SJSA1 (cell line): ENCODE data around the gene ERN1. TPM values are rescaled to one million over a fixed set of nuclear protein-coding genes. Genes with fewer than 3 reads are reported as not detected.
"Not testable (repeated sequence)": the region's sequence is repeated elsewhere in the genome, so short reads cannot be mapped to it uniquely, and the experiment has no call there.

Source experiments
- DNase-seq, 2 experiments: peaks; one replicate each; pipeline ENCODE4 v3.0.0-alpha.2; 2015 to 2020; ENCODE audit warnings: low spot score in 2 of 2, low read depth in 1 of 2
- H3K27ac ChIP-seq: fragments of 250-450 bp; sonication (Bioruptor Pico); 2 replicates; pipeline ENCODE4 v1.5.1; 2020; ENCODE audit warnings: mild to moderate bottlenecking, moderate library complexity
- H3K27me3 ChIP-seq: fragments of 250-450 bp; sonication (Bioruptor Pico); replicated peaks from 2 replicates; pipeline ENCODE4 v1.5.1; 2020; ENCODE audit warnings: mild to moderate bottlenecking, moderate library complexity
- H3K36me3 ChIP-seq: fragments of 250-450 bp; sonication (Bioruptor Pico); 2 replicates; pipeline ENCODE4 v1.5.1; 2020; ENCODE audit warnings: mild to moderate bottlenecking
- H3K4me1 ChIP-seq: fragments of 250-450 bp; sonication (Bioruptor Pico); replicated peaks from 2 replicates; pipeline ENCODE4 v1.6.1; 2021; ENCODE audit warnings: mild to moderate bottlenecking
- H3K4me3 ChIP-seq: fragments of 250-450 bp; sonication (Bioruptor Pico); 2 replicates; pipeline ENCODE4 v1.5.1; 2020; ENCODE audit warnings: mild to moderate bottlenecking
- H3K9me3 ChIP-seq: fragments of 250-450 bp; sonication (Bioruptor Pico); replicated peaks from 2 replicates; pipeline ENCODE4 v1.5.1; 2020; ENCODE audit warnings: mild to moderate bottlenecking
- total RNA-seq: library from RNA; depleted of rRNA; stranded (reverse); fragments of >200 nt; shearing (Covaris generic); gene quantifications from 2 replicates; pipeline ENCODE4 v1.2.3, GENCODE V29; 2014

Gene ERN1
- total RNA-seq, 1 experiment from 2014 or later = 5.8 TPM

DNA sequence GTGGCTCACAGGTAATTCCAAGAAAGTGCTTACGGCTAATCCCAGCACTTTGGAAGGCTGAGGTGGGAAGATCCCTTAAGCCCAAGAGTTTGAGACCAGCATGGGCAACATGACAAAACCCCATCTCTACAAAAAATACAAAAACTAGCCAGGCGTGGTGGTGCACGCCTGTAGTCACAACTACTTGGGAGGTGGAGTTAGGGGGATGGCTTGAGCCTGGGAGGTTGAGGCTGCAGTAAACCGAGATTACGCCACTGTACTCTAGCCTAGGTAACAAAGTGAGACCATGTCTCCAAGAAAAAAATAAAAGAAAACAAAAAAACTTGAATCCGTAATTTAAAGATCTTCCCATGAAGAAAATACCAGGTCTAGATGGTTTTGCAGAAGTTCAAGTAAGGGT lies 114.5 kb downstream of the ERN1 start:
- Histone ChIP-seq H3K4me3 (no peak overlapping the region), H3K9me3 (no peaks in the 10 kb centered on the region), H3K27me3 (peaks cover 10% of the 10 kb centered on the region; the same call in 1 of the 2 replicates), H3K36me3 (no peaks in the 10 kb centered on the region), H3K4me1 (no peaks in the 10 kb centered on the region), H3K27ac (no peak overlapping the region)
- no peak for DNase-seq

DNA sequence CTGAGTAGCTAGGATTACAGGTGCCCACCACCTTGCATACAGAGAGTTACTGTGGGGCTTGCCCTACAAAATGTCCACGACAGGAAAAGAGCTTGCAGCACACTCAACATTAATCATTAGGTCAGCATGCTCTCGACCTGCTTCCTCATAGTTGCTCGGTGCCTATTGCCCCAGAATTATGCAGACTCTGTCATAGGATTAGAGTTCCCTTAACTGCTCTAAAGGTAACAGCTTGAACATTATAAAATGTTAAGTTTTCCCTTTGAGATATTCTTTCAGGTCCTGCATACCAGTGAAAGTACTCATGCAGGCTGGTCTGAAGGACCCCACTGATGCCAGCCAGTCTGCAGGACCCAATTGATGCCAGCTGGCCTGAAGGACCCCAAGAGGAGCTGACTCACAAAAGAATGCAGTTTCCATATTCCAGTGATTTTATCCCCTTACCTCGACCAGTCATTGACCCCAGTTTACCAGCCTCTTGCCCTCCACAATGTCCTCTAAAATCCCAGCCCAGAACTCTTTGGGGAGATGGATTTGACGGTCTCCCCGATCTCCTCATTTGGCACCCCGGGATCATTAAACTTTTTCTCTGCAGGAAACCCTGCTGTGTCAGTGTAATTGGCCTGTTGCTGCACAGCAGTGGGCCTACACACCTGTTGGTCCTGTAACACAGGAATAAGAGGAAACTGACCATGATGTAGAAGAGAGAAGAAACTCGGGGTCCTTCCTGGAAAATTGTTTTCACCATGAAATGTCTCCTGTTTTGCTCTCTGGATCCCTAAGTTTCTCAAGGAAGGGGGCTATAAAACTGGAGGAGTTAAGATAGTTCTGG lies 120.2 kb downstream of the ERN1 start:
- Histone ChIP-seq H3K36me3 (no peaks in the 10 kb centered on the region), H3K9me3 (no peaks in the 10 kb centered on the region), H3K4me1 (no peaks in the 10 kb centered on the region), H3K4me3 (no peak overlapping the region), H3K27ac (no peak overlapping the region), H3K27me3 (peaks cover 13% of the 10 kb centered on the region; the same call in 1 of the 2 replicates)
- no peak for DNase-seq

DNA sequence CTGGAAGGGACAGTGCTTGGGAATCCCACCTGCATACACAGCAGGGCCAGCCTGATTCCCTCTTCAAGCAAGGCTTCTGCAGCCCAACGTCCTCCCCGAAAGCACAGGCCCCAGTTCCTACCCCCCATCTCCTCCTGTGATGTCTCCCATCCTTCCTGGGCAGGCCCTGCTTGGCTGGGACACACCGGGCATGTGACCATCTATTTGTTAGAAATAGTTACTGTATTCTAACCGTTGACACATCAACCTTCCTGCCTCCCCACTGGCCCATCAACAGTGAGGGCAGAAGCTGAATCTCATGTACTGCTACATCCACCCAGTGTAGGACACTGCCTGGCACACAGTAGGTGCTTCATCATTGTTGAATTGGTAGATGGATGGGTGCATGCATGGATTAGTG lies 121.1 kb downstream of the ERN1 start:
- no peaks in the 10 kb centered on the region for H3K4me1 ChIP-seq
- DNase-seq = peak in 1 of 2 experiments; percentile 40
- H3K27ac ChIP-seq = no peak overlapping the region
- H3K4me3 ChIP-seq = no peak overlapping the region
- H3K36me3 ChIP-seq = no peaks in the 10 kb centered on the region
- H3K27me3 ChIP-seq = peaks cover 15% of the 10 kb centered on the region; the same call in 1 of the 2 replicates
- H3K9me3 ChIP-seq = no peaks in the 10 kb centered on the region

DNA sequence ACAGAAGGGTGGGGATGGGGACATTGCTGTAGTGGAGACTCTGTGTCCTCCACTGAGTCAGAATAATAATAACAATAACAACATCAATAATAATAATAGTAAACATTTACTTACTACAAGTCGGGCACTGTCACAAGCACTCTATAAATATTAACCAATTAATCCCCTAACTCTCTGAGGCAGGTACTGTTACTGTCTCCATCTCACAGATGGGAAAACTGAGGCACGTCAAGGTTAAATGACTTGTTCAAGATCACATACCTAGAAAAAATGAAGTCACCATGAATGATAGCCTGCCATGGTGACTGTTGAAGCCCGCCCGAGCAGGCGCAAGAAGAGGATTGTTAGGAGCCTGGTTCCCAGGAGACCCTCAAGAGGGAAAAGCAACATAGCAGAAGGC lies 121.6 kb downstream of the ERN1 start:
- Histone ChIP-seq H3K4me3 (no peak overlapping the region), H3K9me3 (no peaks in the 10 kb centered on the region)

DNA sequence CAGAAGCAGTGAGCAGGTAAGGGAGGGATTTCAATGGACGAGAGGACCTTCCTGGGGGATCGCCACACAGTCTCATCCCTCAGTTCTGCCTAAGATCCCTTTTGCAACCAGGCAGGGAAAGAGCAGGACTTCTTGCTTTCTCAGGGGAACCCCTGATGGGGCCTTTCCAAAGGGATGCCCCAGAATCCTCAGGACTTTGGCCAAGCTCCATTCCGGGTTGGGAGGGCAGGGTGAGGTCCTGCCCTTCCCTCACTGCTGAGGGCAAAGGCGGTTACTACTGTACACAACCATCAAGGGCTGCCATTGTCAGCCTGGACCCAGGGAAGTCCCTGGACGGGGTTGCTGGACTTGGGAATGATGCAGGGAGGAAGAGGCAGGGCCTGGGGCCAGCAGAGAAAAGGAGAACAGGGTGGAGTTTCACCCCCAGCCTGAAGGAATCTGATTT lies 122.1 kb downstream of the ERN1 start:
- DNase-seq = no peak
- H3K27ac ChIP-seq = no peak overlapping the region
- no peaks in the 10 kb centered on the region for H3K36me3 ChIP-seq
- no peaks in the 10 kb centered on the region for H3K9me3 ChIP-seq
- H3K27me3 ChIP-seq = peaks cover 15% of the 10 kb centered on the region; the same call in 1 of the 2 replicates
- H3K4me1 ChIP-seq = no peaks in the 10 kb centered on the region
- H3K4me3 ChIP-seq = no peak overlapping the region

More for the DNA sequence above, 121.6 kb downstream of the ERN1 start:
- Histone ChIP-seq H3K4me1 (no peaks in the 10 kb centered on the region), H3K27me3 (peaks cover 15% of the 10 kb centered on the region; the same call in 1 of the 2 replicates), H3K36me3 (no peaks in the 10 kb centered on the region), H3K27ac (no peak overlapping the region)
- no peak for DNase-seq

DNA sequence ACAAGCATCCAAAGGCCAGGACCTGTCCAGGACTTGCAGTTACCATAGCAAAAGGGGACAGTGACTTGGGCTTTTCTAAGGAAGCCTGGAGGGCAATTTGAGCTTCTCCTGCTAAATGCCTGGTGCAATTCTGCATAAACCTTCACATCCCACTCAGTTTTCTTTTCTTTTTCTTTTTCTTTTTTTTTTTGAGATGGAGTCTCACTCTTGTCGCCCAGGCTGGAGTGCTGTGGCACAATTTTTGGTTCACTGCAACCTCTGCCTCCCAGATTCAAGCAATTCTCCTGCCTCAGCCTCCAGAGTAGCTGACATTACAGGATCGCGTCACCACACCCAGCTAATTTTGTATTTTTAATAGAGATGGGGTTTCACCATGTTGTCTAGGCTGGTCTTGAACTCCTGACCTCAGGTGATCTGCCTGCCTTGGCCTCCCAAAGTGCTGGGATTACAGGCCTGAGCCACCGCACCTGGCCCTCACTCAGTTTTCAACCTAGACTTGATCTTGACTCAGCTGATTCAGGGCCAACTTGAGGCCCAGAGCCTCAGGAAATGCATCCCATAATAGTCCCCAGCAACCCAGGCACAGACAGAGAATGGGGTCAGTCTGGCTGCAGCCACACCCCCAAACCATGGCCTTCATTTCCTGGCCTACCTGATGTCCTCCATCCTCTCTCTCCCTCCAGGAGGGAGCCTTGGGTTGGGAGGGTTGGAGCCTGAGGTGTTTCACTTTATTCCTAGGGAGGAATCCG lies 122.7 kb downstream of the ERN1 start:
- H3K9me3 ChIP-seq, H3K27ac ChIP-seq, H3K36me3 ChIP-seq, H3K4me3 ChIP-seq, H3K4me1 ChIP-seq: not testable (repeated sequence)
- peaks cover 13% of the 10 kb centered on the region; the same call in 1 of the 2 replicates for H3K27me3 ChIP-seq
- DNase-seq = peak in 1 of 2 experiments; percentile 34

DNA sequence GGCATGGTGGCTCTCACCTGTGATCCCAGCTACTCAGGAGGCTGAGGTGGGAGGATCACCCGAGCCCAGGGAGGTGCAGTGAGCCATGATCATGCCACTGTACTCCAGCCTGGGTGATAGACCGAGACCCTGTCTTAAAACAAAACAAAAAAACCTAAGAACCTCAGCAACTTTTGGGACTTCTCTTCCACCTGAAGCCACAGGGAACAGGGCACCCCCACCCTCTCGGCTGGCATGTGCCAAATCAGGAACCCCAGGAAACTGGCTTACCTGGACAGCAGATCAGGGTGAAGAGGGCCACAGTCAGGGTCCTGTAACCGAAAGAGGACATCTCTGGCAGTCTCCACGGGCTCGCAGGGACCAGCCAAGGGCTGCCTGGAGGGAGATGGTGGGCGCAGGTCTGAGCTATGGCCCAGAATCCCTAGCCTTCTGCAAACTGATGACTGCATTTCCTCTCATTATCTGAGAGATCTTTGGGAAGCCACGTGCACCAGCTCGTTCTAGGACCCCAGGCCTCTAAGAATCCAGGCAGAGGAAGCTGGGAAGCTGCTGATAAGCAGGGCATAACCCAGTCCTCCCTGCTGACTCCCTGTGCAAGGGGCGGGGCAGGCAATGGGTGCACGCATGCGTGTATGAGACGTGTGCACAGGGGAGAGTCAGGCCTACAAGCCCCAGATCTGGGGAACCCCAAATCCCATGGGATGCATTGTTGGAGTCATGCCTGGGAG lies 123.4 kb downstream of the ERN1 start:
- no peaks in the 10 kb centered on the region for H3K9me3 ChIP-seq
- H3K27me3 ChIP-seq = peaks cover 13% of the 10 kb centered on the region; the same call in 1 of the 2 replicates
- no peak overlapping the region for H3K27ac ChIP-seq
- no peaks in the 10 kb centered on the region for H3K4me1 ChIP-seq
- H3K36me3 ChIP-seq = no peaks in the 10 kb centered on the region
- peak in 1 of 2 experiments; percentile 43 for DNase-seq
- H3K4me3 ChIP-seq = no peak overlapping the region

DNA sequence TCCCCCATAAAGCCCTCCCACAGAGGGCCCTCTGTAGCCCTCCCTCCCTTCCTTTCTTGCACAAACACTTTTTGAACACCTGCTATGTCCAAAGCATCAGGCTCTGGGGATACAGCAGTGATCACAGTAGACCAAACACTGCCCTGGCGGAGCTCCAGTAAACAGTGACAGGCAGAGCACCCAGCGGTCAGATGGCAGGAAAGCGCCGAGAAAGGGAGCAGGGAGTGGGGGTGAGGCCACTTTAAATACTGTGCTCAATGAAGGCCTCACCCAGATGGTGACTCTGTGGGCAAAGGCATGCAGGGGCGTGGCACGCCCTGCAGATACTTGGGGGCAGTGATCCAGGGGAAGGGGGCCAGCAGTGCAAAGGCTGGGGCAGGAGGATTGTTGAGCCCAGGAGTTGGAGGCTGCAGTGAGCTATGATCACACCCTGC lies 124.2 kb downstream of the ERN1 start:
- H3K27me3 ChIP-seq = peaks cover 13% of the 10 kb centered on the region; the same call in 1 of the 2 replicates
- H3K4me3 ChIP-seq = no peak overlapping the region
- no peaks in the 10 kb centered on the region for H3K4me1 ChIP-seq
- no peaks in the 10 kb centered on the region for H3K36me3 ChIP-seq
- no peak for DNase-seq
- no peaks in the 10 kb centered on the region for H3K9me3 ChIP-seq
- H3K27ac ChIP-seq = no peak overlapping the region

DNA sequence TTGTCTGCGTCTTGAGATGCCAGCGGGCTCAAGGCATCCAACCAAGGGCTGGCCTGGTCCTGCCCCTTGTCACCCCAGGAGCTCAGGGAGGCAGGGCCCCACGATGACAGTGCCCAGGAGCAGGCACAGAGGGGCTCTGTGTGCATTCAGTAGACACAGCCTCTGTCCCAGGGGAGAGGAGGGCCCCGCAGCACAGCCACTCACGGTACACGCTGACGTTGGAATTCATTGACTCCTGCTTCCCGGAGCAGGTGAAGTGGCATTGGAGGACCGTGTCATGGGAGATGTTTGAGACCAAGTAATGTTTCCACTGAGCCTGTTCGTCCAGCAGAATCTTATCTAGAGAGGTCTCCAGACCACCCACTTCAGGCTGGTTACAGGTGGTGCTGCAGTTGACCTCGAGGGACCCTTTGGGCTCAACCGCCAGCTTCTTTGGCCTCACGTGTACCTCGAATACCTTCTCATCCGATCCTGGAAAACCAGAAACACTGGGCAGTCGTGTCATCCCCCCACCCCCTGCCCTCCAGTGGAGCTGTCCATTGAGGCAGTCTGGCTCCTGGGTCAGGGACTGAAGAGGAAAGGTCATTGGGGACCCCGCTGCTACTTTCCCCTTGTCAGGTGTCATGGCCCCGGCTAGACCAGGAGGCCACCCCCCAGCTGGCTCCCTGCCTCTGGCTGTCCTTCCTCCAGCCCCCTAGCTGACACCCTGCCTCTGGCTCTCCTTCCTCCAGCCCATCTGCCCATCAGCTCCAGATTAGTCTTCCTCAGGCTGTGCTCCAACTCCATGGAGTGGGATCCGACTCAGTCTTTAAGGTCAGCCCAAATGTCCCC lies 124.8 kb downstream of the ERN1 start:
- Histone ChIP-seq H3K27me3 (peaks cover 13% of the 10 kb centered on the region; the same call in 1 of the 2 replicates), H3K36me3 (no peaks in the 10 kb centered on the region), H3K4me3 (no peak overlapping the region), H3K27ac (no peak overlapping the region), H3K4me1 (no peaks in the 10 kb centered on the region), H3K9me3 (no peaks in the 10 kb centered on the region)
- no peak for DNase-seq

DNA sequence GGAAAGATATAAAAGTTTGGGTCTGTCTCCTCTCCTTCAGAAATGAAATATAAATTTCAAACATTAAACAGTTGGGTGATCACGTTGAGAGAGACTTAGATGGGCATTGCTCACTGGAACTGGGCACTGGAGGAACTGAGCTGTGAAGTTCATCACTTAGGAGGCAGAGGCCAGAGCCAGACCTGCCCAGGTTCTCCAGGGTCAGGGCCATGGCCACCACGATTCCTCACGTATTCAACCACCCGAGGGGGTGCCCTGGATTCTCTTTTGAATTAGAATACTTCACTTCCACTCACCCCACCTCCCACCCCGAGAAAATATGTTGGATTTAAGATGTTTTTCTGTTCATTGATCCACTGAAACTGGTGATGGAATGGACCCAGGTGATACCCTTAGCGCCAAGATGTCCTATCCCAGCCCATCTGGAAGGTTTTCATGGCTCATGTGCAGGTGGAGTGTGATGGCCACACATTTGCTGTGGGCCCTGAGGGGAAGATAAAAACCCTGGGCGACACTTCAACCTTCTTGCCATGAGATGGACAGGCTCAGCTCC lies 125.7 kb downstream of the ERN1 start:
- no peak for DNase-seq
- no peak overlapping the region for H3K27ac ChIP-seq
- no peak overlapping the region for H3K4me3 ChIP-seq
- H3K4me1 ChIP-seq = no peaks in the 10 kb centered on the region
- no peaks in the 10 kb centered on the region for H3K36me3 ChIP-seq
- peaks cover 18% of the 10 kb centered on the region; the same call in 1 of the 2 replicates for H3K27me3 ChIP-seq
- H3K9me3 ChIP-seq = no peaks in the 10 kb centered on the region

DNA sequence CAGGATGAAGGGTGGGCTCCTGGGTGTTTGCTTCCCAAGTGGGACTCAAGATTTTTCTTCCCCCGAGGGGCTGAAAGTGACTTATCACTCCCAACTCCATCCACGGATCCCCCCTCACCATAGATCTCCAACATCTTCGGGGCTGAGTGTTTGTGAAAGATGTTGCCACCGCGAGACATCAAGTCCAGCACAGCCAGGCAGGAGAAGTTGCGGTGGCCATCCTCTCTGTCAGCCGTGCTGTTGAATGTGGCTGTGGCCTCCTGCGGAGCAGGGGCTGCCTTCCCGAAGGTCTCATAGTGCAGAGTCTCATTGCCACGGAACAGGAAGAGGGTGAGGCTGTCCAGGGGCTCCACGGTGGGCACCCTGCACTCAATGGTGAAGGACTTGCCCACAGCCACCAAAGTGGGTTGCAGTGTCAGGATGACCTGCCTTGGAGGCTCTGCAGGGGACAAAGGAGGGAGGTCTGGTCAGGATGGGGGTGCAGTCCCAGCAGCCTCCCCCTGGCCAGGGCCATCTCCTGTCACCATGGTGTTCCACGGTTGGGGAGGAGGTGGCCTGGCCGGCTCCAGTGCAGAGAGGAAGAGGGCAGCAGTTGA lies 126.3 kb downstream of the ERN1 start:
- H3K36me3 ChIP-seq = no peaks in the 10 kb centered on the region
- DNase-seq = no peak
- H3K4me1 ChIP-seq = no peaks in the 10 kb centered on the region
- H3K9me3 ChIP-seq = no peaks in the 10 kb centered on the region
- H3K4me3 ChIP-seq = no peak overlapping the region
- peaks cover 24% of the 10 kb centered on the region for H3K27me3 ChIP-seq
- no peak overlapping the region for H3K27ac ChIP-seq
